ENCODE results near the gene CACNA2D3. TPM values are rescaled to one million over a fixed set of nuclear protein-coding genes. Genes with fewer than 3 reads are reported as not detected.

CACNA2D3 gene
- total RNA-seq, 2 experiments from 2014 or later = not detected

DNA sequence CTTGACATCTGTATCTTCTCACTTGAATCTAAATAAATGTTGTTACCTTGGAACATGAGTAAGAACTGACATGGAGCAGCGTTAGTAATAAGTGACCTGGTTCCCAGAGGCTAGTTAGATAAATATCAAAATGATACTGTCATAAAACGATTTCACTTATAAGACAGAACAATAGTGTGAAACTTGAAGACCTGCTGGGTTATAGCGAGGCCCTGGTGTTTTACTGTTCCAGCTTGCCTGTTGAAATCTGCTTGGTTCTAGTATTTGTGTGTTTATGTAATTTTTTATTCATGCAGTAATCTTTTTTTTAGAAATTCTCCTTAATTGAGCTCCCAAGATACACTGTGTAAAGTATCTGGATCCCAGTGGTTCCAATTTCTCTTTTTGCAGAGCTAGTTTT is 129.4 kb downstream of the CACNA2D3 start:
- H3K9me2 ChIP-seq (ENCODE audit: insufficient read depth, low read length) = no peaks in the 10 kb centered on the region
- no peaks in the 10 kb centered on the region for H3K79me2 ChIP-seq (ENCODE audit: insufficient read depth, low read depth, low read length)
- TF ChIP-seq EZH2phosphoT487 (IDR thresholded peaks at IDR 0.05; ENCODE audit: borderline replicate concordance, low read depth, low read length) = no peak
- TF ChIP-seq, protein P1, sequence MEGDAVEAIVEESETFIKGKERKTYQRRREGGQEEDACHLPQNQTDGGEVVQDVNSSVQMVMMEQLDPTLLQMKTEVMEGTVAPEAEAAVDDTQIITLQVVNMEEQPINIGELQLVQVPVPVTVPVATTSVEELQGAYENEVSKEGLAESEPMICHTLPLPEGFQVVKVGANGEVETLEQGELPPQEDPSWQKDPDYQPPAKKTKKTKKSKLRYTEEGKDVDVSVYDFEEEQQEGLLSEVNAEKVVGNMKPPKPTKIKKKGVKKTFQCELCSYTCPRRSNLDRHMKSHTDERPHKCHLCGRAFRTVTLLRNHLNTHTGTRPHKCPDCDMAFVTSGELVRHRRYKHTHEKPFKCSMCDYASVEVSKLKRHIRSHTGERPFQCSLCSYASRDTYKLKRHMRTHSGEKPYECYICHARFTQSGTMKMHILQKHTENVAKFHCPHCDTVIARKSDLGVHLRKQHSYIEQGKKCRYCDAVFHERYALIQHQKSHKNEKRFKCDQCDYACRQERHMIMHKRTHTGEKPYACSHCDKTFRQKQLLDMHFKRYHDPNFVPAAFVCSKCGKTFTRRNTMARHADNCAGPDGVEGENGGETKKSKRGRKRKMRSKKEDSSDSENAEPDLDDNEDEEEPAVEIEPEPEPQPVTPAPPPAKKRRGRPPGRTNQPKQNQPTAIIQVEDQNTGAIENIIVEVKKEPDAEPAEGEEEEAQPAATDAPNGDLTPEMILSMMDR (conservative IDR thresholded peaks at IDR 0.05; ENCODE audit: low read length) = no peak
- no peak overlapping the region for H3K4me3 ChIP-seq (ENCODE audit: low read depth, low read length, poor library complexity, severe bottlenecking)
- H3K9me3 ChIP-seq (ENCODE audit: low read length) = no peaks in the 10 kb centered on the region
- H3K27ac ChIP-seq (ENCODE audit: low read depth, low read length, poor library complexity, severe bottlenecking) = no peak overlapping the region
- CTCF ChIA-PET (ENCODE audit: unreplicated experiment) = no interaction called here
- no peaks in the 10 kb centered on the region for H4K20me1 ChIP-seq (ENCODE audit: insufficient read depth, low read length)
- no peak overlapping the region for H3K4me2 ChIP-seq (ENCODE audit: low read length)
- H3K36me3 ChIP-seq (ENCODE audit: insufficient read depth, low read length) = no peaks in the 10 kb centered on the region
- POLR2A ChIA-PET = interaction anchor here (0.6 kb wide), 1 partner anchor 10 kb away, joined by 3 read pairs; no protein-coding TSS in a partner anchor
- intact Hi-C loops (cut with micrococcal nuclease; ENCODE audit: unreplicated experiment) = no loop called here
- no peak for DNase-seq (ENCODE audit: low spot score)
- BruUV-seq (replicated peaks) = no TSS peak
- H3K4me1 ChIP-seq (ENCODE audit: insufficient read depth, low read length, poor library complexity, severe bottlenecking) = no peaks in the 10 kb centered on the region
- H2AFZ ChIP-seq (ENCODE audit: low read length) = no peak overlapping the region

DNA sequence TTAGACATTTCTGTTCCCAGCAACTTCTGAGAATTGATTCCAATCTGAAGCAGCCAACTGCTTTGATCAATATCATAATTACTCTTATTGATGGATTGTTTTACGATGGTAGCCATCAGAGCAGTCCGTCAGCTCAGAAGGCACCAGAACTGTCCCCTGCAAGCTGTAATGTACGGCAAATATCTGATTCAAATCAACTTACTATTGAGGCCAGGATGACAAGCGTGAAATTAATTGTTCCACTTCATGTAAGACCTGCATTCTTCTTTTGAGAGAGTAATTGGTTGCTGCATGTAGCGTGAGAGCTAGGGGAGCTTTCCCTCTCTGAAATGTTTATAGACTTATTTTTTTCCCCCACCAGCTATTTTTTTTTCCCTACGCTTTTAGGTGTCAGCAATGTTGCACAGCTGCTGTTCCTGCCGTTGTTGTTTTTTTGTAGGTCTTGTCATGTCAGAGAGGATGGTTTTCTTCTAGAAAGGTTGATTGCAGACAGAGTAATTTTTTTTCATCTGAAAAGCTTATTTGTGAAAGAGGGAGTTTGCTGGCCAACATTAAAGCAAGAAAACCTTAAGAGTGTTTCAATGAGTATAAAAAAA is 134.9 kb downstream of the CACNA2D3 start:
- no peaks in the 10 kb centered on the region for H3K79me2 ChIP-seq (ENCODE audit: insufficient read depth, low read depth, low read length)
- H3K27ac ChIP-seq (ENCODE audit: low read depth, low read length, poor library complexity, severe bottlenecking) = no peak overlapping the region
- ChIA-PET CTCF (ENCODE audit: unreplicated experiment) (interaction anchor here (0.6 kb wide), 1 partner anchor 488 kb away, joined by 3 read pairs; no protein-coding TSS in a partner anchor), POLR2A (interaction anchor here (0.7 kb wide), 1 partner anchor 678 kb away, joined by 3 read pairs; no protein-coding TSS in a partner anchor)
- no peaks in the 10 kb centered on the region for H3K9me3 ChIP-seq (ENCODE audit: low read length)
- no peak overlapping the region for H3K4me3 ChIP-seq (ENCODE audit: low read depth, low read length, poor library complexity, severe bottlenecking)
- intact Hi-C loops (cut with micrococcal nuclease; ENCODE audit: unreplicated experiment) = no loop called here
- no peak for DNase-seq (ENCODE audit: low spot score)
- no peak overlapping the region for H2AFZ ChIP-seq (ENCODE audit: low read length)
- no peaks in the 10 kb centered on the region for H4K20me1 ChIP-seq (ENCODE audit: insufficient read depth, low read length)
- no peaks in the 10 kb centered on the region for H3K36me3 ChIP-seq (ENCODE audit: insufficient read depth, low read length)
- no peak for TF ChIP-seq EZH2phosphoT487 (IDR thresholded peaks at IDR 0.05; ENCODE audit: borderline replicate concordance, low read depth, low read length)
- TF ChIP-seq, protein P1 (conservative IDR thresholded peaks at IDR 0.05; ENCODE audit: low read length) = no peak
- H3K9me2 ChIP-seq (ENCODE audit: insufficient read depth, low read length) = no peaks in the 10 kb centered on the region
- no TSS peak for BruUV-seq (replicated peaks)
- H3K4me2 ChIP-seq (ENCODE audit: low read length) = no peak overlapping the region
- no peaks in the 10 kb centered on the region for H3K4me1 ChIP-seq (ENCODE audit: insufficient read depth, low read length, poor library complexity, severe bottlenecking)

DNA sequence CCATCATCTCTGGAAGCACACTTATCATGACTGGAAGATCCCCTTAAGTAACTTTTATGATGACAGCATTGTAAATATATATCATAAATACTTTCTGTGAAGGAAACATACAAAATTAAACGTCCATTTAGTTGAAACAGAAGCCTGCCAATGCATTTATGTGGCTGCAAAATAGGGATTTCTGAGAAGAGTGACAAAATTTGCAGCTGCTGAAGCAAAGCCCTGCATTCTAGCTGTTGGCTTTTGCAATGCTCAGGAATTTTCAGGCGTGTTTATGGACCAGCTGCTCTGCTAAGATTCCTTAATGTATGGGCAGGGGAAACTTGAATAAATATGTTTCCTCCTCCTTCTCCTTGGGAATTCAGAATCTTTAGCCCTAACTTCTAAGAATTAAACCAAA is 137.3 kb downstream of the CACNA2D3 start:
- H3K36me3 ChIP-seq (ENCODE audit: insufficient read depth, low read length) = no peaks in the 10 kb centered on the region
- no peaks in the 10 kb centered on the region for H3K79me2 ChIP-seq (ENCODE audit: insufficient read depth, low read depth, low read length)
- DNase-seq (ENCODE audit: low spot score) = no peak
- H3K4me2 ChIP-seq (ENCODE audit: low read length) = no peak overlapping the region
- no peak overlapping the region for H2AFZ ChIP-seq (ENCODE audit: low read length)
- no peaks in the 10 kb centered on the region for H3K9me2 ChIP-seq (ENCODE audit: insufficient read depth, low read length)
- no peaks in the 10 kb centered on the region for H3K9me3 ChIP-seq (ENCODE audit: low read length)
- ChIA-PET POLR2A (no interaction called here), CTCF (ENCODE audit: unreplicated experiment) (no interaction called here)
- BruUV-seq (replicated peaks) = no TSS peak
- intact Hi-C loops (cut with micrococcal nuclease; ENCODE audit: unreplicated experiment) = no loop called here
- H4K20me1 ChIP-seq (ENCODE audit: insufficient read depth, low read length) = no peaks in the 10 kb centered on the region
- no peaks in the 10 kb centered on the region for H3K4me1 ChIP-seq (ENCODE audit: insufficient read depth, low read length, poor library complexity, severe bottlenecking)
- TF ChIP-seq, protein P1 (conservative IDR thresholded peaks at IDR 0.05; ENCODE audit: low read length) = no peak
- TF ChIP-seq EZH2phosphoT487 (IDR thresholded peaks at IDR 0.05; ENCODE audit: borderline replicate concordance, low read depth, low read length) = no peak
- no peak overlapping the region for H3K4me3 ChIP-seq (ENCODE audit: low read depth, low read length, poor library complexity, severe bottlenecking)
- no peak overlapping the region for H3K27ac ChIP-seq (ENCODE audit: low read depth, low read length, poor library complexity, severe bottlenecking)
